Lower leg skin (tissue), 3 donors: Measurements from ENCODE around the gene PDLIM3.

Experiments used
- POLR2A ChIP-seq, 2 donors: fragments of 450-650 bp; IDR thresholded peaks; one replicate each; pipeline ENCODE4 v1.6.1; 2016 to 2017; ENCODE audit warnings: antibody characterized with exemption in 2 of 2, mild to moderate bottlenecking in 1 of 2, moderate library complexity in 1 of 2
- TF ChIP-seq, protein P1 (sequence below), 3 donors: fragments of 450-650 bp; IDR thresholded peaks; one replicate each; pipeline ENCODE4 v1.5.1; 2016; ENCODE audit warnings: antibody characterized with exemption in 3 of 3, mild to moderate bottlenecking in 3 of 3, moderate library complexity in 2 of 3

DNA sequence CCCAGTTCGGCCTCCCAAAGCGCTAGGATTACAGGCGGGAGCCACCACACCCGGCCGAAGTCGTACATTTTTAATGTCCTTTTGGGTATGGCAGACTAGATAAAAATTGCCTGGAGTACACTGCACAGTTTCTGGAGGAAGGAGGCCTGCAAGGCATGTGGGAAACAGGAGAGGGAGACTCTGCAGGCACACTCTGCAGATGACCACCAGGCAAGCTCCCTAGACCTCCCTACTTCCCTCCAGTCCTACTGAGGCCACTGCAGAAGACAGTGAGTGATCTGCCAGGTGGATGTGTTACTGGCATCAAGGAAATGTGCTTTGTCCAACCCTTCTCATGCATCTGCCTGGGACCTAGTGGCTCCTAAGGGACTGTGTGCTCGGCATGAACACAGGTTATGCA lies 11.4 kb downstream of the PDLIM3 start:
- TF ChIP-seq, protein P1, sequence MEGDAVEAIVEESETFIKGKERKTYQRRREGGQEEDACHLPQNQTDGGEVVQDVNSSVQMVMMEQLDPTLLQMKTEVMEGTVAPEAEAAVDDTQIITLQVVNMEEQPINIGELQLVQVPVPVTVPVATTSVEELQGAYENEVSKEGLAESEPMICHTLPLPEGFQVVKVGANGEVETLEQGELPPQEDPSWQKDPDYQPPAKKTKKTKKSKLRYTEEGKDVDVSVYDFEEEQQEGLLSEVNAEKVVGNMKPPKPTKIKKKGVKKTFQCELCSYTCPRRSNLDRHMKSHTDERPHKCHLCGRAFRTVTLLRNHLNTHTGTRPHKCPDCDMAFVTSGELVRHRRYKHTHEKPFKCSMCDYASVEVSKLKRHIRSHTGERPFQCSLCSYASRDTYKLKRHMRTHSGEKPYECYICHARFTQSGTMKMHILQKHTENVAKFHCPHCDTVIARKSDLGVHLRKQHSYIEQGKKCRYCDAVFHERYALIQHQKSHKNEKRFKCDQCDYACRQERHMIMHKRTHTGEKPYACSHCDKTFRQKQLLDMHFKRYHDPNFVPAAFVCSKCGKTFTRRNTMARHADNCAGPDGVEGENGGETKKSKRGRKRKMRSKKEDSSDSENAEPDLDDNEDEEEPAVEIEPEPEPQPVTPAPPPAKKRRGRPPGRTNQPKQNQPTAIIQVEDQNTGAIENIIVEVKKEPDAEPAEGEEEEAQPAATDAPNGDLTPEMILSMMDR (IDR thresholded peaks at IDR 0.05) = no peak
- no peak for TF ChIP-seq POLR2A (IDR thresholded peaks at IDR 0.05)
